IgD-negative memory B cell (primary cell): ENCODE data around the gene KIF11. TPM values are rescaled to one million over a fixed set of nuclear protein-coding genes. Genes with fewer than 3 reads are reported as not detected.
"Not testable (repeated sequence)": the region's sequence is repeated elsewhere in the genome, so short reads cannot be mapped to it uniquely, and the experiment has no call there.

ENCODE experiments used
- H3K27ac Mint-ChIP-seq, 3 donors: one replicate each; pipeline ENCODE4 v1.8.0; 2020 to 2022; ENCODE audit warnings: mild to moderate bottlenecking in 3 of 3, mixed read lengths in 3 of 3, moderate library complexity in 1 of 3
- H3K27me3 Mint-ChIP-seq: one replicate; pipeline ENCODE4 v1.8.0; 2021; ENCODE audit warnings: mixed read lengths
- H3K36me3 Mint-ChIP-seq: one replicate; pipeline ENCODE4 v1.8.0; 2020; ENCODE audit warnings: mild to moderate bottlenecking, mixed read lengths
- H3K4me1 Mint-ChIP-seq, 3 donors: one replicate each; pipeline ENCODE4 v1.8.0; 2020 to 2022; ENCODE audit warnings: mixed read lengths in 3 of 3, mild to moderate bottlenecking in 1 of 3
- H3K4me3 Mint-ChIP-seq, 4 donors: one replicate each; pipeline ENCODE4 v1.8.0; 2020 to 2022; ENCODE audit warnings: mild to moderate bottlenecking in 4 of 4, mixed read lengths in 4 of 4, moderate library complexity in 3 of 4
- H3K9me3 Mint-ChIP-seq, 3 donors: one replicate each; pipeline ENCODE4 v1.8.0; 2020 to 2021; ENCODE audit warnings: mixed read lengths in 3 of 3, mild to moderate bottlenecking in 1 of 3
- polyA plus RNA-seq: library from polyadenylated mRNA; unstranded; fragments of 300-500 nt; fragmentation: Illumina TruSeq; gene quantifications from one replicate; pipeline ENCODE4 v1.2.3, GENCODE V29; 2021

The KIF11 gene
- 0.68 TPM for polyA plus RNA-seq

- no peaks in the 10 kb centered on the region for H3K27me3 Mint-ChIP-seq
- H3K9me3 Mint-ChIP-seq, result no peaks in the 10 kb centered on the region
- peak within 1 kb of the TSS; percentile 96 to 100 (median 98) for H3K4me3 Mint-ChIP-seq
- peaks cover 5% of the 10 kb centered on the region for H3K36me3 Mint-ChIP-seq
- H3K4me1 Mint-ChIP-seq, result peaks cover 25 to 28% (median 25%) of the 10 kb centered on the region in 3 donors
- peak within 1 kb of the TSS; percentile 98 to 99 (median 99) for H3K27ac Mint-ChIP-seq
Measured at GRCh38 chr10:92592761-92593618, at the start of gene KIF11. Gene KIF11, plus strand, starts transcription at chr10:92593130. Its CDS starts 246 bp downstream, at chr10:92593376.

GRCh38 chr10:92544296-92544695 is 48.6 kb upstream of the KIF11 start:
- H3K27ac Mint-ChIP-seq, result peak overlapping the region in 1 of 3 donors; percentile 57
- H3K9me3 Mint-ChIP-seq, result no peaks in the 10 kb centered on the region
- H3K27me3 Mint-ChIP-seq, result no peaks in the 10 kb centered on the region
- H3K36me3 Mint-ChIP-seq, result no peaks in the 10 kb centered on the region
- H3K4me1 Mint-ChIP-seq, result peaks cover 14 to 32% (median 29%) of the 10 kb centered on the region in 3 donors
- H3K4me3 Mint-ChIP-seq, result no peak overlapping the region

DNA sequence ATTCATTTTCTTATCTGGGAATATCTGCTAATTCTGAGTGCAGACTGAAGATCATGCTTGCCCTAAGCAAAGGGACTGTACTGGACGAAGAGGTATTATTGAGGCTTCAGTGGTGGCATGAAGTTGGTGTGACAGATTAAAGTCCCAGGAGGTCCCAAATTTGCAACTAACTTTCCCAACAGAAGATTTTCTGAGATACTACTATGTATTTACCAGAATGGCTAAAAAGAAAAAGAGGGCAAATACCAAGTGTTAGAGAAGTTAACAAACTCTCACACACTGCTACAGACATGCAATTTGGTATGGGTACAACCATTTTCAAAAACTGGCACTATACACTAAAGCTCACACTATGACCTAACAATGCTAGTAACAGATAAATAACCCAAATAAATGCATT is 47.4 kb upstream of the KIF11 start:
- peaks cover 13 to 32% (median 24%) of the 10 kb centered on the region in 3 donors for H3K4me1 Mint-ChIP-seq
- no peak overlapping the region for H3K4me3 Mint-ChIP-seq
- H3K36me3 Mint-ChIP-seq, result no peaks in the 10 kb centered on the region
- no peaks in the 10 kb centered on the region for H3K9me3 Mint-ChIP-seq
- H3K27me3 Mint-ChIP-seq, result no peaks in the 10 kb centered on the region
- H3K27ac Mint-ChIP-seq, result peak overlapping the region in 1 of 3 donors; percentile 25

DNA sequence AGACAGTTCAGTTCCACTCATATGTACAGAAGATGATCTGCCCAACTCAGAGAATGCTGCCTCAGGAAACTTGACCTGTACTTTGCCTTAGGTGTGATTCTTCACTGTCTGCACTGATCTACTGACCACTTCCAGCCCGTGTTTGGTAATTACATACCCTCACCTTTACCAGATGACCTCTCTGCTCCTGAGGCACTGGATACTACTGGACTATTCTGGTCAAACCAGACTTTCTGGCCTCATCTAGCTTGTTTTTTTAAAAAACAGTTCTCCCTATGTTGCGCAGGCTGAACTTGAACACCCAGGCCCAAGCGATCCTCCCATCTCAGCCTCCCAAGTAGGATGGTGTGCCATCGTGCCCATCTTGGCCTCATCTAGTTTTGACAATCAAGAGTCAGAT is 45.3 kb upstream of the KIF11 start:
- no peak overlapping the region for H3K4me3 Mint-ChIP-seq
- peaks cover 0 to under 1% (median 0%) of the 10 kb centered on the region in 3 donors for H3K9me3 Mint-ChIP-seq
- H3K27me3 Mint-ChIP-seq, result no peaks in the 10 kb centered on the region
- H3K4me1 Mint-ChIP-seq, result peaks cover 13 to 38% (median 22%) of the 10 kb centered on the region in 3 donors
- peaks cover 3% of the 10 kb centered on the region for H3K36me3 Mint-ChIP-seq
- no peak overlapping the region for H3K27ac Mint-ChIP-seq

DNA sequence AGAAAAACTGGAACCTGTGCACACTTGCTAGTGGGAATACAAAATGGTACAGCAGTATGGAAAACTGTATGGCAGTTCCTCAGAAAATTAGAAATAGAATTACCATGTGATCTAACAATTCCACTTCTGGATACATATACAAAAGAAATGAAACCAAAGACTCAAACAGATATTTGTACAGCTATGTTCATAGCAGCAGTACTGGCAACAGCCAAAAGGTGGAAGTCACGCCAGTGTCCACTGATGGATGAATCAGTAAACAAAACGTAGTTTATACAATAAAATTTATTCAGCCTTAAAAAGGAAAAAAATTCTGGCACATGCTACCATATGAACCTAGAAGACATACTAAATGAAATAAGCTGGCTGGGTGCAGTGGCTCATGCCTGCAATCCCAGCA is 42.0 kb upstream of the KIF11 start:
- peaks cover 8 to 23% (median 11%) of the 10 kb centered on the region in 3 donors for H3K4me1 Mint-ChIP-seq
- peaks cover 0 to 10% (median 6%) of the 10 kb centered on the region in 3 donors for H3K9me3 Mint-ChIP-seq
- H3K27ac Mint-ChIP-seq, result no peak overlapping the region

DNA sequence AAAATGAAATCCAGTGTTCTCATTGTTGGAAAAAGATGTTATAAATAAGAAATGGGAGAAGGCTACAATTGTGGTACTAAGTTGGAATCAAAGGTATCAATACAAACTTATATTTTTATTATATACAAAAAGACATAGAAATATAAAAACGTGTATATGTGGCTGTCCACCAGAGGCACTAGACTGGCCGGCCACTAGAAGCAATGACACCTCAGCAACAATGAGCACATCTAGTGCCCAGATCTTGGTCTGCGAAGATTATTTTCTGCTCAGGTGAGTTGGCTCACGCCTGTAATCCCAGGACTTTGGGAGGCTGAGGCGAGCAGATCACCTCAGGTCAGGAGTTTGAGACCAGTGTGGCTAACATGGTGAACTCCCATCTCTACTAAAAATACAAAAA is 40.6 kb upstream of the KIF11 start:
- no peak overlapping the region for H3K4me3 Mint-ChIP-seq
- H3K9me3 Mint-ChIP-seq, result peaks cover 0 to 10% (median 6%) of the 10 kb centered on the region in 3 donors
- no peaks in the 10 kb centered on the region for H3K27me3 Mint-ChIP-seq
- peaks cover 8 to 20% (median 9%) of the 10 kb centered on the region in 3 donors for H3K4me1 Mint-ChIP-seq
- no peak overlapping the region for H3K27ac Mint-ChIP-seq
- H3K36me3 Mint-ChIP-seq, result peaks cover 22% of the 10 kb centered on the region

More for the DNA sequence above, 42.0 kb upstream of the KIF11 start:
- Mint-ChIP-seq H3K36me3 (peaks cover 22% of the 10 kb centered on the region), H3K4me3 (peak overlapping the region in 1 of 4 donors; percentile 71), H3K27me3 (no peaks in the 10 kb centered on the region)

GRCh38 chr10:92553959-92554358 is 39.0 kb upstream of the KIF11 start:
- H3K9me3 Mint-ChIP-seq, result peaks cover 0 to 10% (median 6%) of the 10 kb centered on the region in 3 donors
- H3K36me3 Mint-ChIP-seq, result peaks cover 25% of the 10 kb centered on the region
- H3K27ac Mint-ChIP-seq, result no peak overlapping the region
- peaks cover 8 to 20% (median 9%) of the 10 kb centered on the region in 3 donors for H3K4me1 Mint-ChIP-seq
- H3K4me3 Mint-ChIP-seq, result no peak overlapping the region
- H3K27me3 Mint-ChIP-seq, result no peaks in the 10 kb centered on the region

DNA sequence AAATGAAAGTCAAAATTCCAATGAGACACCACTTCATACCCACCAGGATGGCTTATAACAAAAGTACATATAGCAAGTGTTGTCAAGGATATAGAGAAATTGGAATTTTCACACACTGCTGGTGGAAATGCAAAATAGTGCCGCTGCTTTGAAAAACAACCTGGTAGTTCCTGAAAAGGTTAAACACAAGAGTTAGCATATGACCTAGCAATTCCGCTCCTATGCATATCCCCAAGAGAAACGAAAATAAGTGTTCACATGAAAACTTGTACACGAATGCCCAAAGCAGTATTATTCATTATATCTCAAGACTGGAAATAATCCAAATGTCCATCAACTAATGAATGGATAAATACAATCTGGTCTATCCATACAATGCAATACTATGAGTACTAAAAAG is 33.9 kb upstream of the KIF11 start:
- H3K27ac Mint-ChIP-seq, result peak overlapping the region in 1 of 3 donors; percentile 19
- H3K4me1 Mint-ChIP-seq, result peaks cover 3 to 17% (median 6%) of the 10 kb centered on the region in 3 donors
- no peaks in the 10 kb centered on the region for H3K27me3 Mint-ChIP-seq
- H3K9me3 Mint-ChIP-seq, result peaks cover 1 to 2% (median 2%) of the 10 kb centered on the region in 3 donors
- peaks cover 28% of the 10 kb centered on the region for H3K36me3 Mint-ChIP-seq
- no peak overlapping the region for H3K4me3 Mint-ChIP-seq

- Mint-ChIP-seq H3K9me3 (peaks cover 0 to 2% (median 0%) of the 10 kb centered on the region in 3 donors), H3K36me3 (peaks cover 31% of the 10 kb centered on the region), H3K27me3 (no peaks in the 10 kb centered on the region), H3K27ac (peak overlapping the region in 2 of 3 donors; percentile 13 to 39), H3K4me1 (peaks cover 11 to 21% (median 13%) of the 10 kb centered on the region in 3 donors), H3K4me3 (no peak overlapping the region)
Measured at GRCh38 chr10:92562424-92562823, 30.5 kb upstream of the KIF11 start.

DNA sequence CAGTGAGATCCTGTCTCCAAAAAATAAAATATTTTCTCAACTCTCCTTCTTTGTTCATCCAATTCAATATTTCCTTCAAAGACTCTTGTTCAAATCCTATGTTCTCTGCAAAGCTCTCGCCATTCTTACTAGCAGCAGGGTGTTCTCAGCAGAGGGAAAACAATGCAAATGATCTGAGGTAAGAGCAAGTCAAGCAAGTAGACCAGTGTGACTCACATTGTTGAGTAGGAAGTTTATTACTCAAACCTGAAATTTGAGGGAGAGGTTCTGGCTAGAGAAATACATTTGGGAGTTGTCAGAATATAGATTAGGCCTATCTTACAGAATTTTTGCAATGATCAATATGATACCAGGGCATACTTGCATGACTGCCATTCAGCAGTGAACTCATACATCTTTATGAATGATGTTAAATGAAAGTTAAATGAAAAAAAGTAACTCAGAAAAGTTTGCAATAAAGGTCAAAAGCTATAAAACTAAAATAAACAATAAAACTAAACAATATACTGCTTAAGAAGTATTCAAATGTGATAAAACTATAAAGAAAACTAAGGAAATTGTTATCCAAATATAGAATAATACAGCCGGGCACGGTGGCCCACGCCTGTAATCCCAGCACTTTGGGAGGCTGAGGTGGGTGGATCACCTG is 24.9 kb upstream of the KIF11 start:
- H3K27me3 Mint-ChIP-seq, result no peaks in the 10 kb centered on the region
- H3K27ac Mint-ChIP-seq, result no peak overlapping the region
- peaks cover 30 to 45% (median 36%) of the 10 kb centered on the region in 3 donors for H3K4me1 Mint-ChIP-seq
- peak overlapping the region in 2 of 4 donors; percentile 5 for H3K4me3 Mint-ChIP-seq
- no peaks in the 10 kb centered on the region for H3K9me3 Mint-ChIP-seq
- peaks cover 14% of the 10 kb centered on the region for H3K36me3 Mint-ChIP-seq

GRCh38 chr10:92569071-92569470 is 23.9 kb upstream of the KIF11 start:
- H3K4me1 Mint-ChIP-seq, result peaks cover 27 to 43% (median 33%) of the 10 kb centered on the region in 3 donors
- no peaks in the 10 kb centered on the region for H3K27me3 Mint-ChIP-seq
- no peak overlapping the region for H3K27ac Mint-ChIP-seq
- peaks cover 10% of the 10 kb centered on the region for H3K36me3 Mint-ChIP-seq
- peak overlapping the region in 1 of 4 donors; percentile 19 for H3K4me3 Mint-ChIP-seq
- no peaks in the 10 kb centered on the region for H3K9me3 Mint-ChIP-seq

DNA sequence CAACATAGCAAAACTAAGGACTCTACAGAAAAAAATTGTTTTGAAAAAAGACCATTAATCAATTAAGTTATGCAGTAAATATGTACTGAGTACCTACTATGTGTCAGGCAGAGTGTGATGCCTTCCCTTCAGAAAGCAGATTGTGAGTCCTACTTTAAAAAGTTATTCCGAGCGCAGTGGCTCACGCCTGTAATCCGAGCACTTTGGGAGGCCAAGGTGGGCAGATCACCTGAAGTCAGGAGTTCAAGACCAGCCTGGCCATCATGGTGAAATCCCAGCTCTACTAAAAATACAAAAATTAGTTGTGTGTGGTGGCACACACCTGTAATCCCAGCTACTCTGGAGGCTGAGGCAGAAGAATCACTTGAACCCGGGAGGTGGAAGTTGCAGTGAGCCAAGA is 23.3 kb upstream of the KIF11 start:
- H3K4me1 Mint-ChIP-seq, result peaks cover 27 to 43% (median 35%) of the 10 kb centered on the region in 3 donors
- peak overlapping the region in 1 of 4 donors; percentile 19 for H3K4me3 Mint-ChIP-seq
- H3K27me3 Mint-ChIP-seq, H3K27ac Mint-ChIP-seq, H3K9me3 Mint-ChIP-seq, H3K36me3 Mint-ChIP-seq: not testable (repeated sequence)

- H3K9me3 Mint-ChIP-seq, result no peaks in the 10 kb centered on the region
- H3K27ac Mint-ChIP-seq, result peak overlapping the region; percentile 4 to 89 (median 12)
- H3K27me3 Mint-ChIP-seq, result no peaks in the 10 kb centered on the region
- peaks cover 2% of the 10 kb centered on the region for H3K36me3 Mint-ChIP-seq
- peak overlapping the region in 1 of 4 donors; percentile 96 for H3K4me3 Mint-ChIP-seq
- peaks cover 29 to 46% (median 38%) of the 10 kb centered on the region in 3 donors for H3K4me1 Mint-ChIP-seq
Measured at GRCh38 chr10:92571649-92572048, 21.3 kb upstream of the KIF11 start.

DNA sequence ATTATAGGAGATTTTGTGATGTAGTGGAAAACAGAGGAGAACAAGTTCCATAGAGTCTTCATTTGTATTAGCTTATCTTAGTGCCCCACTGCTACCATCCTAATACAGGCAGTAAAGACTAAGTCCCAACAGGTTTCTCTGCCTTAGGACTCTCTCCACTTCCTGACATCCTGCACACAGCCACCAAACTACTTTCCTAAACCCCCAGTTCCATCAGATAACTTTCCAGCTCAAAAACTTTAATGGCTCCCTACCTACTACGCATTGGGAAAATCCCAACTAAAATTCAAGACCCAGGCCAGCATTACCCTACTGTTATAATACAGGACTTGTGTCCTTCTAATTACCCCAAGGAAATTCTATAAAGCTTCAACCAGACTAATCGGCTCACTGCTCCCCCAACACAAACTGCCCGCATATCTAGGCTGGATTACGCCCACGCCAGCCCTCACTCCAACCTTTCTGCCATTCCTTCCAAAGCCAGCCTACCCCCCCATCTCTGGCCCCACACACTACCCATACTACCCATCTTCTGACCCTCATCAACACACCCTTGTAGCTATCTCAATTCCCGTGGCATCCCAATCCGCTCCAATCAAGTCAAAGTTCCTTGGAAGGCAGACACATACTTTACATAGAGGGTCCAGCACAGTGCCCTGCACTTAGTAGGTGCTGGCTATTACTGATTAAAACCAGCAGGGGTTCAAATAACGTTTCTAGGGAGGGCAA is 20.4 kb upstream of the KIF11 start:
- peaks cover 26 to 41% (median 37%) of the 10 kb centered on the region in 3 donors for H3K4me1 Mint-ChIP-seq
- no peaks in the 10 kb centered on the region for H3K36me3 Mint-ChIP-seq
- peak overlapping the region; percentile 88 to 98 (median 96) for H3K4me3 Mint-ChIP-seq

More for the DNA sequence above, 20.4 kb upstream of the KIF11 start:
- Mint-ChIP-seq H3K9me3 (no peaks in the 10 kb centered on the region), H3K27me3 (no peaks in the 10 kb centered on the region), H3K27ac (peak overlapping the region; percentile 12 to 68 (median 63))
